Left lung (tissue), 10 donors: ENCODE data around the gene IKBKE. TPM values are rescaled to one million over a fixed set of nuclear protein-coding genes. Genes with fewer than 3 reads are reported as not detected.
A peak's percentile ranks its signal among the peaks of the same experiment; 100 is the strongest.

Source experiments
- ATAC-seq: fragments of 200-7000 bp; cut with Tn5 transposase; one replicate; pipeline ENCODE4 v1.9.1; 2020; ENCODE audit warnings: moderate library complexity
- DNase-seq, 4 donors: peaks; one replicate each; pipeline ENCODE4 v3.0.0-alpha.2; 2013 to 2020
- H3K27ac ChIP-seq, 2 donors: fragments of 200-600 bp; sonication (generic) in 1 of 2; one replicate each; pipeline versions ENCODE4 v1.5.0 to v1.8.0; 2020 to 2021
- H3K27me3 ChIP-seq, 2 donors: fragments of 200-600 bp; sonication (generic) in 1 of 2; one replicate each; pipeline versions ENCODE4 v1.5.0 to v1.8.0; 2020 to 2021
- H3K36me3 ChIP-seq, 2 donors: fragments of 200-600 bp; sonication (generic) in 1 of 2; one replicate each; pipeline versions ENCODE4 v1.5.0 to v1.8.0; 2020 to 2021
- H3K4me1 ChIP-seq, 2 donors: fragments of 200-600 bp; one replicate each; pipeline ENCODE4 v1.8.0; 2021
- H3K4me3 ChIP-seq, 2 donors: fragments of 200-600 bp; sonication (generic) in 1 of 2; one replicate each; pipeline versions ENCODE4 v1.5.0 to v1.8.0; 2020 to 2021; ENCODE audit warnings: mild to moderate bottlenecking in 1 of 2
- H3K9me3 ChIP-seq, 2 donors: fragments of 200-600 bp; sonication (generic) in 1 of 2; one replicate each; pipeline versions ENCODE4 v1.5.0 to v1.8.0; 2020 to 2021
- intact Hi-C, 2 donors: fragments of 100-400 bp; cut with DNase I; formaldehyde crosslinking; loops; one replicate each; pipeline versions ENCODE4 v1.11.2 to v1.14.2; 2022
- polyA plus RNA-seq, 6 donors: library from polyadenylated mRNA; unstranded; fragments of 120-200 nt; gene quantifications; one replicate each; pipeline ENCODE4 v1.2.1, GENCODE V29; 2013; ENCODE audit not compliant: insufficient read length in 6 of 6
- total RNA-seq, 2 donors: library from RNA; stranded (reverse); fragmentation: NEBNext Ultra II Directional; extraction: Animal tissue kit (Norgen Biotek cat#: 25700); gene quantifications; one replicate each; pipeline ENCODE4 v1.2.1, GENCODE V29; 2021
- TF ChIP-seq, protein P1 (sequence below), 2 donors: fragments of 200-600 bp; sonication (generic) in 1 of 2; IDR thresholded peaks; one replicate each; pipeline versions ENCODE4 v1.5.0 to v1.8.0; 2021; ENCODE audit warnings: antibody characterized with exemption in 2 of 2
- donor health status: DM: no; HTN: yes; CAD: no.
- donor health status: DM: no; HTN: no; CAD: no.

The IKBKE gene
- total and polyA plus RNA-seq, 8 donors = 4.7 to 17.8 (median 7.8) TPM

DNA sequence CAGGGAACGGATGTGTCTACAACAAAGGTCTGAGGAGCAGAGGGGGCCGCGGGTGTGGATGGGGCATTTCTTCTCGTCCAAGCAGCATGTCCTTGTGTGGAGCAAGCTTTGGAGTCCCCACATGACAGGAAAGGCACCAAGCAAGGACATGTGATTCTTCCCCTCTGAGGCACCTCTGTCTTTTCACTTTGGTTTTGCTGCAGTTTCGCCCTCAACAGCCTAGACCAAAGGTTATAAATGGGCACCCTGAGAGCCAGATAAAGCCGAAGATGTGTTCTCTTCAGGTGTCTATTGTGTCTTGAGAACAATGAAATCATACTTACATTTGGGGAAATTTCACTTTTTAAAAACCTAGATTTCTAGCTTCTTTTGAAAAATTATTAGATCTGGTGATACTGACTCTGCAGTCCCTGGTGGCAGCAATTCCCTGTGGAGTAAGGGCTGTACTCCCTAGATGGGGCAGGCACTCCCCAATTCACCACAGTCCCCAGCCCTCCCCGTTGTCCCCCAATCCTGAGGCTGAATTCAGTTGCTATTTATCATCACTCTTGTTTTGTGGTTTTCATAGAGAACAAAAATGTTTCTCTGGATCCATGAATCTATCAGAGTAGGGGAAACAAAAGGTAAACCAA lies 28.8 kb upstream of the IKBKE start:
- Histone ChIP-seq H3K36me3 (peaks cover 0 to 98% of the 10 kb centered on the region in 2 donors), H3K27me3 (no peaks in the 10 kb centered on the region), H3K9me3 (no peaks in the 10 kb centered on the region), H3K27ac (no peak overlapping the region), H3K4me3 (no peak overlapping the region), H3K4me1 (no peaks in the 10 kb centered on the region)
- ATAC-seq (no peak), DNase-seq (no peak)
- intact Hi-C loops = no loop called here
- TF ChIP-seq, protein P1, sequence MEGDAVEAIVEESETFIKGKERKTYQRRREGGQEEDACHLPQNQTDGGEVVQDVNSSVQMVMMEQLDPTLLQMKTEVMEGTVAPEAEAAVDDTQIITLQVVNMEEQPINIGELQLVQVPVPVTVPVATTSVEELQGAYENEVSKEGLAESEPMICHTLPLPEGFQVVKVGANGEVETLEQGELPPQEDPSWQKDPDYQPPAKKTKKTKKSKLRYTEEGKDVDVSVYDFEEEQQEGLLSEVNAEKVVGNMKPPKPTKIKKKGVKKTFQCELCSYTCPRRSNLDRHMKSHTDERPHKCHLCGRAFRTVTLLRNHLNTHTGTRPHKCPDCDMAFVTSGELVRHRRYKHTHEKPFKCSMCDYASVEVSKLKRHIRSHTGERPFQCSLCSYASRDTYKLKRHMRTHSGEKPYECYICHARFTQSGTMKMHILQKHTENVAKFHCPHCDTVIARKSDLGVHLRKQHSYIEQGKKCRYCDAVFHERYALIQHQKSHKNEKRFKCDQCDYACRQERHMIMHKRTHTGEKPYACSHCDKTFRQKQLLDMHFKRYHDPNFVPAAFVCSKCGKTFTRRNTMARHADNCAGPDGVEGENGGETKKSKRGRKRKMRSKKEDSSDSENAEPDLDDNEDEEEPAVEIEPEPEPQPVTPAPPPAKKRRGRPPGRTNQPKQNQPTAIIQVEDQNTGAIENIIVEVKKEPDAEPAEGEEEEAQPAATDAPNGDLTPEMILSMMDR (IDR thresholded peaks at IDR 0.05) = no peak

- intact Hi-C loops = no loop called here
- Histone ChIP-seq H3K36me3 (peaks cover 0 to 99% of the 10 kb centered on the region in 2 donors), H3K4me3 (no peak overlapping the region), H3K9me3 (no peaks in the 10 kb centered on the region), H3K4me1 (no peaks in the 10 kb centered on the region), H3K27ac (no peak overlapping the region), H3K27me3 (no peaks in the 10 kb centered on the region)
- TF ChIP-seq, protein P1 (IDR thresholded peaks at IDR 0.05) = no peak
- ATAC-seq (no peak), DNase-seq (no peak)
Observed at GRCh38 chr1:206442101-206442500, 28.2 kb upstream of the IKBKE start.

- TF ChIP-seq, protein P1 (IDR thresholded peaks at IDR 0.05) = no peak
- no peaks in the 10 kb centered on the region for H3K27me3 ChIP-seq
- H3K4me1 ChIP-seq = no peaks in the 10 kb centered on the region
- peaks cover 0 to 86% of the 10 kb centered on the region in 2 donors for H3K36me3 ChIP-seq
- intact Hi-C loops = no loop called here
- DNase-seq = no peak
- no peak overlapping the region for H3K4me3 ChIP-seq
- no peak overlapping the region for H3K27ac ChIP-seq
- H3K9me3 ChIP-seq = no peaks in the 10 kb centered on the region
- ATAC-seq = peak; percentile 44
Observed at GRCh38 chr1:206445116-206445515, 25.2 kb upstream of the IKBKE start.

DNA sequence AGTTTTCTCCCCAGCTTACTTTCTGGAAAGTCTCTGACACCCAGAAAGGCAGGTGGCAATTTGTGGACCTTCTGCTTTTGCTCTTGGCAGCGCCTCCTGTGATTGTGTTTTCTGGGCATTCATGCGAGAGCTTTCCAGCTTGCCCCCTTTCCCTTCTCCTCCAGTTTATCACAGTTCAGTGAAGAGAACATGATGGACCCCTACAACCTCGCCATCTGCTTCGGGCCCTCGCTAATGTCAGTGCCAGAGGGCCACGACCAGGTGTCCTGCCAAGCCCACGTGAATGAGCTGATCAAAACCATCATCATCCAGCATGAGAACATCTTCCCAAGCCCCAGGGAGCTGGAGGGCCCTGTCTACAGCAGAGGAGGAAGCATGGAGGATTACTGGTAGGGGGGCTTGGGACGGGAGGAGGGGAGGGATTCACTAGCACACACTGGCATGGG lies 24.3 kb upstream of the IKBKE start:
- H3K4me3 ChIP-seq = no peak overlapping the region
- H3K9me3 ChIP-seq = no peaks in the 10 kb centered on the region
- H3K36me3 ChIP-seq = peaks cover 0 to 86% of the 10 kb centered on the region in 2 donors
- TF ChIP-seq, protein P1 (IDR thresholded peaks at IDR 0.05) = no peak
- no peaks in the 10 kb centered on the region for H3K4me1 ChIP-seq
- intact Hi-C loops = no loop called here
- no peak for DNase-seq
- H3K27ac ChIP-seq = no peak overlapping the region
- no peak for ATAC-seq
- no peaks in the 10 kb centered on the region for H3K27me3 ChIP-seq

GRCh38 chr1:206446688-206447421 lies 23.4 kb upstream of the IKBKE start:
- H3K27ac ChIP-seq = no peak overlapping the region
- ATAC-seq = no peak

More at GRCh38 chr1:206446688-206447421, 23.4 kb upstream of the IKBKE start:
- no peak for DNase-seq
- TF ChIP-seq, protein P1 (IDR thresholded peaks at IDR 0.05) = no peak
- no peaks in the 10 kb centered on the region for H3K27me3 ChIP-seq
- intact Hi-C loops = no loop called here
- no peaks in the 10 kb centered on the region for H3K9me3 ChIP-seq
- H3K36me3 ChIP-seq = peaks cover 0 to 87% of the 10 kb centered on the region in 2 donors
- H3K4me3 ChIP-seq = no peak overlapping the region
- H3K4me1 ChIP-seq = no peaks in the 10 kb centered on the region
